ENCODE measurements around the gene ZNF69.
A peak's percentile ranks its signal among the peaks of the same experiment; 100 is the strongest.
"Not testable (repeated sequence)": the region's sequence is repeated elsewhere in the genome, so short reads cannot be mapped to it uniquely, and the experiment has no call there.

The ZNF69 gene

GRCh38 chr19:11887611-11888531 lies at the start of gene ZNF69:
Gene ZNF69 (plus strand): TSS chr19:11887782. CDS start chr19:11887924, 142 bp downstream.
- peak; percentile 39 for DNase-seq (ENCODE audit: low read depth)

GRCh38 chr19:11843722-11844121 lies 43.9 kb upstream of the ZNF69 start:
- DNase-seq (ENCODE audit: low read depth): no peak

- not testable (repeated sequence) for DNase-seq (ENCODE audit: low read depth)
Observed at GRCh38 chr19:11847615-11848014, 40.0 kb upstream of the ZNF69 start.

- no peak for DNase-seq (ENCODE audit: low read depth)
Observed at GRCh38 chr19:11848200-11848593, 39.4 kb upstream of the ZNF69 start.

- peak; percentile 81 for DNase-seq (ENCODE audit: low read depth)
Observed at GRCh38 chr19:11848594-11849469, 38.8 kb upstream of the ZNF69 start, which contains the start of gene ZNF439. Gene ZNF439 (plus strand): TSS chr19:11848726. CDS start chr19:11848868, 142 bp downstream.

GRCh38 chr19:11850289-11850688 lies 37.3 kb upstream of the ZNF69 start:
- not testable (repeated sequence) for DNase-seq (ENCODE audit: low read depth)

- DNase-seq (ENCODE audit: low read depth): no peak
Observed at GRCh38 chr19:11853358-11853757, 34.2 kb upstream of the ZNF69 start.

- DNase-seq (ENCODE audit: low read depth): no peak
Observed at GRCh38 chr19:11856596-11857250, 30.9 kb upstream of the ZNF69 start.

GRCh38 chr19:11860721-11861120 lies 26.9 kb upstream of the ZNF69 start:
- DNase-seq (ENCODE audit: low read depth): no peak

GRCh38 chr19:11861301-11861700 lies 26.3 kb upstream of the ZNF69 start:
- DNase-seq (ENCODE audit: low read depth): no peak

- not testable (repeated sequence) for DNase-seq (ENCODE audit: low read depth)
Observed at GRCh38 chr19:11867766-11868165, 19.8 kb upstream of the ZNF69 start.

GRCh38 chr19:11868188-11868587 lies 19.4 kb upstream of the ZNF69 start:
- no peak for DNase-seq (ENCODE audit: low read depth)

GRCh38 chr19:11872624-11873023 lies 15.0 kb upstream of the ZNF69 start:
- DNase-seq (ENCODE audit: low read depth): no peak

- DNase-seq (ENCODE audit: low read depth): no peak
Observed at GRCh38 chr19:11873762-11874161, 13.8 kb upstream of the ZNF69 start.

- DNase-seq (ENCODE audit: low read depth): peak; percentile 7
Observed at GRCh38 chr19:11879687-11880266, 7.8 kb upstream of the ZNF69 start.

- DNase-seq (ENCODE audit: low read depth): no peak
Observed at GRCh38 chr19:11880598-11880997, 7.0 kb upstream of the ZNF69 start.

- peak; percentile 48 for DNase-seq (ENCODE audit: low read depth)
Observed at GRCh38 chr19:11881151-11881800, 6.3 kb upstream of the ZNF69 start.

- DNase-seq (ENCODE audit: low read depth): no peak
Observed at GRCh38 chr19:11882606-11883005, 5.0 kb upstream of the ZNF69 start.

GRCh38 chr19:11887234-11887610 lies 360 bp upstream of the ZNF69 start:
- no peak for DNase-seq (ENCODE audit: low read depth)

- DNase-seq (ENCODE audit: low read depth): not testable (repeated sequence)
Observed at GRCh38 chr19:11889901-11890300, 2.3 kb downstream of the ZNF69 start.

- DNase-seq (ENCODE audit: low read depth): no peak
Observed at GRCh38 chr19:11890634-11891033, 3.1 kb downstream of the ZNF69 start.

All from stimulated activated CD4-positive, alpha-beta T cell treated with anti-CD3 and anti-CD28 coated beads, Interleukin-2, amount 100 ng/mL, for 4 hours (primary cell).